Measurements from ENCODE around the gene FANK1.
"Not testable (repeated sequence)": the region's sequence is repeated elsewhere in the genome, so short reads cannot be mapped to it uniquely, and the experiment has no call there.

The FANK1 gene

GRCh38 chr10:125933693-125934092 lies 37.3 kb downstream of the FANK1 start:
- no peak for DNase-seq

DNA sequence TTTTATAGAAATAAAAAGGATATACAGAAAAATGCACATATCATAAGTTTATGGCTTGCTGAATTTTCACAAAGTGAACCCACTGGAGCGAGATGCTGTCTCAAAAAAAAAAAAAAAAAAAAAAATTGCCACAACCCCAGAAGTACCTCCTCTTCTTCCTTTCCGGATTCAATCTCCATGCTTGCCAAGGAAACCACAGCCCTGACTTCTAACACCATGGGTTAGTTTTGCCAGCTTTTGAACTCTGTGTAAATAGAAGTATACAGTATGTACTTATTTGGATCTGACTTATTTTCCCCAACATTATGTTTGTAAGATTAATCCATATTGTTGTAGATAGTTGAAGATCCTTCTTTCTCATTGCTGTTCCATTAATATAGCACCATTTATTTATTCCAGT lies 40.0 kb downstream of the FANK1 start:
- DNase-seq = no peak

GRCh38 chr10:125940515-125940914 lies 44.2 kb downstream of the FANK1 start:
- no peak for DNase-seq

DNA sequence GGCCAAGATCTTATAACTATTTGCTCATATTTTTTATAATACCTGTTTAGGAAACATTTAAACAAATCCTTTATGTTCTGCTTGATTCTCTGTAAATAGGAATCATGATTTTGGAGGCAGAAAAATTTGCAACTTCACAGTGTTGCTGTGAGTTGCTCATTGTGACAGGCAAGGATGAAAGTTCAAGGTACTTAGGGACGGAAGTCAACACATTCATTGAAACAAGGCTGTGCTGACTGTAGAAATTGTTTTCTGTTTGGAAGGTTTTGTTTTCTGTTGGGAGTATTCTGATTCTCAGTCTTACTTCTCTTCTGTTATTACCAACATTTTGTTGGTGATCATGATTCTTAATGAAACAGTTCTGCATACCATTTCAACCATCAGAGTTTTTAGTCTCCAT lies 54.9 kb downstream of the FANK1 start:
- DNase-seq = no peak

DNA sequence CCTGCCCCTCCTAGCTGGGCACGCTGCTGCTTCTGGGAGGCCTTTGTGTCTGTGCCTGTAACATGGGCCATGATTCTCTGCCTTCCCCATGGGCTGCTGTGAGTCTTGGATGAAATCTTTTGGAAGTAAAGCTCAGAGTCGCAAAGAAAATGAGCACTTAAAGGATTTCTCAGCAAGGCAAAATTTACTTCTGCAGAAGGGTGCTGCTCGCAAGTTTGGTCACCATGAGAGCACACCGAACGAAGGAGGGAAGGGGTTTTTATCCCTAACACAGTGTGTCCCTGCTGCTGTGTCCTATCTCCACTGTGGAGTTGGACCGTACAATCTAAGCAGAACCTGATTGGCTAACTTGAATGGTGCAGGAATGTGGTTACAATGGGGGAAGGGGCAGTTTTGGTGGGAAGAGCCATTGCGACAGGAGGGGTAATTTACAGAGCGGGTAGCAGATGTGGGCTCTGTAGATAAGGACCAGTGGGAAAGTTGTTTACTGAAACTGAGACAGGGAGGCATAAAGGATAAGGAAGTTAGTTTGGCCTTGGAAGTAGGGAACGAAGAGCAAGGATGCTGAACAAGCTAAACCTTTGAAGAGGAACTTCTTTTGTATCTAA lies 57.5 kb downstream of the FANK1 start:
- no peak for DNase-seq

DNA sequence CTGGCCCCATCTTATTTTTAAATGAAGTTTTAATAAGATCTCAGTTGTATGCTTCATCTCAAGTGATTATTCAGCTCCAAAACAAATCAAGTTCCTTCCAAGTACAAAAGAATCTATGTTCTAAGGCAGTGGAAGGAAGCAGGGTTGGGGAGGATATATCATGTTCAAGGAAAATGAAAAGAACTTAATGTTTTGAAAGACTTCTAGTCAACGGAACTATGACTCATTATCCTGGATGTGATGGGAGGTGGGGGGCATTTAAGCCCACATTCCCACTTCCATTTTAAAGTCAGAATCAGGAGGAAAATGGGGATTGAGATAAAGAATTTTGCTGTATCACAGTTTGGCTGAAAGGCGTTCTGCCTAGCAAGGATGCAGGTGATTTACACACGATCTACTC lies 59.4 kb downstream of the FANK1 start:
- no peak for DNase-seq

GRCh38 chr10:125961743-125962142 lies 65.4 kb downstream of the FANK1 start:
- peak; percentile 14 for DNase-seq

DNA sequence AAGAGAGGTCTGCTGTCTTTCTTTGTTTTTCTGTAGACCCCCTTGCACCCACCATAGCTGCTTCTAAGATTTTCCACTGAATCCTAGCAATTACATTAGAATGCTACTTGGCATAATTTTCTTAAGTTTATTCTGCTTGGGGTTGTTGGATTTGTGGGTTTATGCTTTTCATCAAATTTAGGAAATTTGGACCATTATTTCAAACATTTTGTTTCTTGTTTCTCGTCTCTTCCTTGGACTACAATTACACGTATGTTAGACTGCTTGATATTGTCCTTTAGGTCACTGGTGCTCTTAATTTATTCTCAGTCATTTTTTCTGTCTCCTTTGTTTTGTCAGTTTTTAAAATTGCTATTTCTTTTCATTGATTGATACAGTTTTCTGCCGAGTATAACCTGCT lies 65.8 kb downstream of the FANK1 start:
- DNase-seq = no peak

DNA sequence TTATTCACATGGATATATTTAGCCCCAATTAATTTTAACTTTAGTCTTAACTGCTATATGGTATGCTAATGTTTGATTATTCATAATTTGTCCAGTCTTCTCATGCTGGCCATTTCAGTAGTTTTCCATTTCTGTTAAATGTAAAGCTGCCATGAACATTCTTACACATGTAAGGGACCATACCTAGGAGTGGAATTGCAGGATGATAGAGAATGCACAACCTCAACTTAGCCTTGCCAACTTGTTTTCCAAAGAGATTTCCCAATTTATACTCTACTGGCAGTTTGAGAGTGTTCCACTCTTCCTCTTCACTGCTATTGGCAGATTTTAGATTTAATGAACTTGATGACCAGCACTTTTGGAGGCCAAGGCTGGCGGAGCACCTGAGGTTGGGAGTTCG lies 68.2 kb downstream of the FANK1 start:
- no peak for DNase-seq

GRCh38 chr10:125967533-125967932 lies 71.2 kb downstream of the FANK1 start:
- DNase-seq = no peak

DNA sequence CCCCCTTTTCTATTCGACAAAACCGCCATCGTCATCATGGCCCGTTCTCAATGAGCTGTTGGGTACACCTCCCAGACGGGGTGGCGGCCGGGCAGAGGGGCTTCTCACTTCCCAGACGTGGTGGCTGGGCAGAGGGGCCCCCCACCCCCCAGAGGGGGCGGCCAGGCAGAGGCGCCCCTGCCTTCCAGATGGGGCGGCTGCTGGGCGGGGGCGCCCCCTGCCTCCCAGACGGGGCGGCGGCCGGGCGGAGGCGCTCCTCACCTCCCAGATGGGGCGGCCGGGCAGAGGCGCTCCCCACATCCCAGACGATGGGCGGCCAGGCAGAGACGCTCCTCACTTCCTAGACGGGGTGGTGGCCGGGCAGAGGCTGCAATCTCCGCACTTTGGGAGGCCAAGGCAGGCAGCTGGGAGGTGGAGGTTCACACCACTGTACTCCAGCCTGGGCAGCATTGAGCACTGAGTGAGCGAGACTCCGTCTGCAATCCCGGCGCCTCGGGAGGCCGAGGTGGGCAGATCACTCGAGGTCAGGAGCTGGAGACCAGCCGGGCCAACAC lies 73.8 kb downstream of the FANK1 start:
- not testable (repeated sequence) for DNase-seq

DNA sequence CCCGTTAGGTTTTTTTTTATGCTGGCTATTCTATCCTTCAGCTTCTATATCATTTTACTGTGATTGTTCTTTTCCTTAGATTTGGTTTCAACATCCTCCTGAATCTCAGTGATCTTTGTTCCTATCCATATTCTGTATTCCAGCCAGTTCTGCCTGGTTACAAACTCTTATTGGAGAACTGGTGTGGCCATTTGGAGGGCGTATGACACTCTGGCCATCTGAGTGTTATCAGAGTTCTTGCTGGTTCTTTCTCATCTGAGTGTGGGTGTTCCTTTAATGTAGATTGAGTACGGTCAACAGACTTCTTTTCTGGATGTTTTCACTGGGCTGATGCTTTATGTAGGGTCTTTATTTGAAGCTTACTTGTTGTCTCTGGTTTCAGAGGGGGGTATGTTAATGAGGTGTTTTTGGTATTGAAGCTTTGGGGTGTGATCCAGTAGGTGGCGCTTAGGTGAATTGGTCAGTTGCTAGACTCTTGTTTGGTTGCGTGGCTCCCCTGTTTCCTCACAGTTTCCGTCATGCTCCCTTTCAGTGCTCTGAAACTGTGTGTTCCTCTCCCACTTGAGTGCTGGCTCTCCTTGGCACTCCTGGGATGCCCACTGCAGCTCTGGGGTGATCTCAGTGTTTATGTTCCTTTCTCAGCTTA lies 80.7 kb downstream of the FANK1 start:
- DNase-seq = peak; percentile 31

DNA sequence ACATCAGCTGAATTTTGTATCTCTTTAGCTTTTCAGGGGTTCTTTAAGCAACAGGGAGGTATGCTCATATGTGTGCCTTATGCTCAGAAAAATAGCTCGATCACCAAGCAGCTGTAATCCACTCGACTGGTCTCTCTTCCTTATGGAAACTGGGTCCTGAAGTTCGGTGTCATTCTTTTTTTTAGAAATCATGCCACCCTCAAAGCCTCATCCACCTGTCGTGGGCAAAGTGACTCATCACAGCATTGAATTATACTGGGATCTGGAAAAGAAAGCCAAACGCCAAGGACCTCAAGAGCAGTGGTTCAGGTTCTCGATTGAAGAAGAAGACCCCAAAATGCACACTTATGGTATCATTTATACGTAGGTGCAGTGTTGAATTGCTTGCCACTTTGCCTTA lies 83.6 kb downstream of the FANK1 start:
- DNase-seq = peak; percentile 10

- DNase-seq = no peak
Observed at GRCh38 chr10:125980521-125981035, 84.2 kb downstream of the FANK1 start.

DNA sequence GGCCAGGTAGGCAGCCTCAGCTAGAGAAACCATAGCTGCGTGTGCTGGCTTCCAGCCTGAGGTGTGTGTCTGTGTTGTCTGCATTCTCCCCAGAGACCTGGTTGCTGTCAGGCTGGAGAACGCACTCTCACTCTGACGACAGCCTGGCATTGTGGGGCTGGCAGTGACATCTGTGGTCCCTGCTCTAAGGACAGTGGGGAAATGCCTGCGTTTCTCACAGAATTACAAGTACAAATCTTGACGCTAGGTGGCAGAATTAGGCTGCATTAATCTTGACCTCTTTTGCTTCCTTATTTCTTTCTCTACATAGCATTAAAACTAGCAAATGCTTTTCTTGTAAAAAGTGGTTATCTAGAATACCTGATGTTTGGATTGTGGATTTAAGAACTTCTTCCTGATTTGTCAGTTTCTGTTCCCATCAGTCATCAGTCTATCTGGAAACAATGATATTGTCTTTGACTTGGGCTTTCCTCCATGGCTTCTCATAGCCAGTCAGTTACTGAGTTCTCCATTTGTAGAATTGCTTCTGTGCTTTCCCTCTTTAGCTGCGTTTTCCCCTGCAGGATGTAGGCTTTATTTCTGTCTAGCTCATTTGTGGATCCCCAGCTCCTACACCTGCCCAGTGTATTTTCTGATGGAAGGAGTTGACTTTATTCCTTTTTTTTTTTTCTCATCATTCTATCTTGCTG lies 86.0 kb downstream of the FANK1 start:
- peak; percentile 91 for DNase-seq

DNA sequence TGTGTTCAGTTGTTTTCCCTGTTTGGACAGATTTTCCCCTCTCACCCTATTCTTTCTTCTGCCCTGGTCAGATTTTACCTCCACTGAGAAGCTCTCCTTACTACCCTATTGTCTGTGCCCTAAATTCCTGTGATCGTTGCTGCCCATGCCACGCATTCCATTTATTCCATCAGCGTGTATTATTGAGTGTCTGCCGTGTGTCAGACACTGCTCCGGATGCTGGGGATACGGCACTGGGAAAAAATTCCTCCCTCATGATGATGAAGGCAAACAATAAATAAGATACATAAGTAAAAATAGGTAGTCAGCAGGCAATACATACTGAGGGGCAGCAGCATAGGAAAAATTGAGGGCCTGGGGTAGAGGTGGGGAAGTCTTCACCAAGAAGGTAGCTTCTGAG lies 86.8 kb downstream of the FANK1 start:
- DNase-seq = no peak

DNA sequence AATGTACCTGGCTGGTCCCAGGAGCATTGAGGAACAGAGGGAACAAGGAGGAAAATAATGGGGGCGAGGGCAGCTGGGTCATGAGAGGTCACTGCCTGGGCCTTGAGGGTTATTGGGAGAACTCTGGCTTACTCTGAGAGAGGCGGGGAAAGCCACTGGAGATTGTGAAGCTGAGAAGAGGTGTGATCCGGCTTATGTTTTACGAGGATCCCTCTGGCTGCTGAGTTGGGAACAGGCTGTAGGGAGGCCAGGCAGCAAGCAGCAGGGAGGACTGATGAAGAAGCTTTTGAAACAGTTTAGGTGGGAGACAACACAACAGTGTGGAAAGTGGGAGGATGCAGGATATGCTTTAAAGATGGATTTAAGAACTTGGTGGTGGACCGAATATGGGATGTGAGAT lies 87.3 kb downstream of the FANK1 start:
- DNase-seq = no peak

GRCh38 chr10:125984346-125984745 lies 88.0 kb downstream of the FANK1 start:
- no peak for DNase-seq

- no peak for DNase-seq
Observed at GRCh38 chr10:125984865-125985495, 88.6 kb downstream of the FANK1 start.

GRCh38 chr10:125985557-125986240 lies 89.3 kb downstream of the FANK1 start:
- peak; percentile 25 for DNase-seq

GRCh38 chr10:125989791-125990190 lies 93.4 kb downstream of the FANK1 start:
- no peak for DNase-seq

DNA sequence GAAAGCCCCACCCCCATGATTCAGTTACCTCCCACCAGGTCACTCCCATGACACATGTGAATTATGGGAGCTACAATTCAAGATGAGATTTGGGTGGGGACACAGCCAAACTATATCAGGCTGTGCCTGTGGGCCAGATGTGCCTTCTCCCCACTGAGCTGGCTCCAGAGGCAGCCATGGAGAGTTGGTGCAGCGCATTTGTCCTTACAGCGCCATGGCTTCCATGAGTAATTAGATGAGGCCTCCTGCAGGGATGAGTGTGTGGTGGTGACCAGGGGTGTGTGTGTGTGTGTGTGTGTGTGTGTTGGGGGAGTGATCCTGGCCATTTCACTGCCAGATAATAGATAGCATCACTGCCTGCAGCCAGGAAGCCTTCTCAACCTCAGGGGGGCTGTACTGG lies 94.6 kb downstream of the FANK1 start:
- DNase-seq = no peak

GRCh38 chr10:125991392-125991791 lies 95.0 kb downstream of the FANK1 start:
- no peak for DNase-seq

Data from OCI-M1 (cell line).